NCI-H460 (cell line): ENCODE results near the gene CTSH. TPM values are rescaled to one million over a fixed set of nuclear protein-coding genes. Genes with fewer than 3 reads are reported as not detected.
A peak's percentile ranks its signal among the peaks of the same experiment; 100 is the strongest.
"Not testable (repeated sequence)": the region's sequence is repeated elsewhere in the genome, so short reads cannot be mapped to it uniquely, and the experiment has no call there.

Experiments used
- DNase-seq: peaks from one replicate; pipeline ENCODE4 v3.0.0-alpha.2; 2016; ENCODE audit warnings: low read depth; ENCODE audit errors: extremely low read depth
- total RNA-seq: library from RNA; depleted of rRNA; stranded (reverse); fragments of >200 nt; shearing (Covaris generic); gene quantifications from 2 replicates; pipeline ENCODE4 v1.2.3, GENCODE V29; 2014

The CTSH gene
- total RNA-seq, 1 experiment from 2014 or later = 2.5 TPM

DNA sequence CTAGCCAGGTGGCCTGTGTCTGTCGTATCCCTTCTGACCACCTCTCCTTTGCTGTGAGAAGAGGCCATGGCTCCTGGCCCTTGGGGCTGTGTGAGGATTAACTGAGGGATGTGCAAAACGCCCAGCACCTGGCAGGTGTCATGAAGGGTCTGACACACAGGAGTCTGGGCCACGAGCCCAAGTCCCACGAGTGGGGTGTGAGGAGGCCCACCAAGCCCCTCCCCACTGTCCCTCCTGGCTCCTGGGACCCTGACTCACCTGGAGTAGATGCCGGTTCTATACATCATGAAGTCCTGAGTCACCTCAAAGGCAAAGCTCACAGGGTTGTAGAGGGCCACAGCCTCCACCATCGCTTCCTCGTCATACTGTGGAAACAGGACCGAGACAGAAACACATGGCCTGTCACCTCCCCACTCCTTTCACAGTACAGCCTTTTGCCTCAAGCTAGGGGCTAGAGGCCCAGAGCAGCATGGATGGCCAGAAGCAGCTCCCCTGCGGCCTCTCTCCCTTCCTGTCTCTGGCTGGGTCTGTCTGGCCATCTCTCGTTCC is 19.7 kb downstream of the CTSH start:
- DNase-seq = no peak

GRCh38 chr15:78923480-78924360 is 21.1 kb downstream of the CTSH start:
- DNase-seq = no peak

DNA sequence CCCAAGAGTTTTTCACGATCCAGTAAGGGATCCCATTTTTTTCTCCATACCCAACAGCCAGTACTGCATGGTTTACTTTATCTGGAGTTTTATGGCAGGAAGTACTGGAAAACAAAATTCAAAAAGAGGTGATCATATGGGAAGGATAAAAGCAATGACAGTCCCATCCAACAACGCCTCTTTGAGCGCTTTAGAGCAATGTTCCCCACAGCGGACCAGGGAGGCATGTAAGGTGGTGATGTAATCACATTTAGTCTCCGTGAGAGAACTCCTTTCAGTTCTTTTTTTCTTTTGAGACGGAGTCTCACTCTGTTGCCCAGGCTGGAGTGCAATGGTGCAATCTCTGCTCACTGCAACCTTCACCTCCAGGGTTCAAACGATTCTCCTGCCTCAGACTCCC is 21.8 kb downstream of the CTSH start:
- no peak for DNase-seq

- DNase-seq = no peak
These were observed 22.3 kb downstream of the CTSH start for GRCh38 chr15:78922527-78922926.

DNA sequence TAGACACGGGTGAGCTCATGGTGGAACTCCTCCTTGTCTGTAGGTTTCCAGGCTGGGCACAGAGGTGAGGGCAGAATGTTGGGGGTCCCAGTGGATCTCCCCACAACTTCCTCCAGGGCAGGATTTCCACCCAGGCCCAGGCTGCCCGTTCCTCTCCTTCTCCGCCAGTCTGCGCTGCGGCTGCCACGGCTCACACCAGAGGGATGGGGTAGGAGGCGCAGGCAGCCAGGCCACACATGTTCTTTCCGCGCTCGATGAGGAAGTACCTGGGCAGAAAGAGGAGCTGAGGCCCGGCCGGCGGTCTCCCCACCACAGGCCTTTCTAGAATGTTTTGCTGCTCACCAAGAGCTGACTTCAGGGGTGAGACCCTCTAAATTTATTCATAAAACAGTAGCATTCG is 22.9 kb downstream of the CTSH start:
- DNase-seq = no peak

DNA sequence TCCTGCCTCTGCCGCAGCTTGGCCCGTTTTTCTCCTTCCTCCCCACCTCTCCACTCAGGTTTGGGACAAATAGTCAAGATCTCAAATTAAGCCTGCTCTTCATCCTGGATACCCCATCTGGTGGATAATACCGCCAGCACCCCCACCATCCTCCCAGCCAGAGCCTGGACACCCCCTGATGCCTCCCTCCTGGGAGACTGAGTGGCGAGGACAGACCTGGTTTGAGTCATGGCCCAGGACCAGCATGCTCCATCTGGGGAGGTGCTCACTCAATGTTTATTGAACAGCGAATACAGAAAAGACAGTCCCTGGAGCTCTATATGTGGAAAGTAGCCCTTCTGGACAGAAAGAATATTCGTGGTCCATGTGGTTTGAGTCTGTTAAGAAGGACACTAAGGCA is 23.3 kb downstream of the CTSH start:
- DNase-seq = no peak

GRCh38 chr15:78917888-78918287 is 27.0 kb downstream of the CTSH start:
- no peak for DNase-seq

GRCh38 chr15:78916088-78916487 is 28.8 kb downstream of the CTSH start:
- DNase-seq = no peak

GRCh38 chr15:78915341-78916087 is 29.3 kb downstream of the CTSH start:
- no peak for DNase-seq

- DNase-seq = no peak
These were observed 30.6 kb downstream of the CTSH start for GRCh38 chr15:78914027-78914764.

DNA sequence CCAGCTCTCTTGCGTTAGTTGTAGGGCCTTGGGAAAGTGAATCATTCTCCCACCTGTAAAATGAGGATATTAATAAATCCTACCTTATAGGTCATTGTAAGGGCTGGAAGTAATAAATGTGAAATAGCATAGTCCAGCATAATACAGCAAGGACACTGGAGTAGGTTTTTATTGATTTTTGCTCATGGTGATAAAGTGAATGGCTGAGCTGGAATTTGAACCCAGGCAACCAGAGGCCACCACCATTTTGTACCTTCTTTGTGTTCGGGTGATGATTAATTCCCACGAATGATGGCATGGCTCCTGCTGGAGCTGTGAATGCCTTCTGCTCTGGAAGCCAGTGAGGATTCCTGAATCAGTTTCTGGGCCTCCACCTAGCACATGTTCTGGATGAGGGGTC is 31.8 kb downstream of the CTSH start:
- no peak for DNase-seq

- no peak for DNase-seq
These were observed 32.5 kb downstream of the CTSH start for GRCh38 chr15:78912316-78912715.

GRCh38 chr15:78910271-78910670 is 34.6 kb downstream of the CTSH start:
- DNase-seq = no peak

DNA sequence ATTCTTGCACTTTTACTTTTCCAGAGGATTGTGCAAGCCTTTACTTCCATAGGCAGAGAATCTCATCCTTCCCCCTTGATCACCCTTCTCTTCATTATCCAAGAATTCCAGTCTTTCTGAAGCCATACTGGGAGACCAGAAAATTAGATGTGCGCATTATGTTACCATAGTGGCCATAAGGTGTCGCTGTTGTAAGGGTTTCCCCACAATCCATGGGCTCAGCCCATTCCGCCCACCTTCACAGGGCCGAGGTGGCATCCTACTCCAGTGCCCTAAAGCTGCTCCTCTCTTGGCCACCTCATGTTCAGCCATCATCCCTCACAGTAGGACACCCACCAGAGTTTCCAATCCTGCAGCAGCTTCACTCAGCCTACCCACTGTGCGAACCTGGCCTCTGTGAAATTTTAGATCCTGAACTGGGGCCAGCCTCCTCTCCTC is 35.0 kb downstream of the CTSH start:
- peak; percentile 24 for DNase-seq

DNA sequence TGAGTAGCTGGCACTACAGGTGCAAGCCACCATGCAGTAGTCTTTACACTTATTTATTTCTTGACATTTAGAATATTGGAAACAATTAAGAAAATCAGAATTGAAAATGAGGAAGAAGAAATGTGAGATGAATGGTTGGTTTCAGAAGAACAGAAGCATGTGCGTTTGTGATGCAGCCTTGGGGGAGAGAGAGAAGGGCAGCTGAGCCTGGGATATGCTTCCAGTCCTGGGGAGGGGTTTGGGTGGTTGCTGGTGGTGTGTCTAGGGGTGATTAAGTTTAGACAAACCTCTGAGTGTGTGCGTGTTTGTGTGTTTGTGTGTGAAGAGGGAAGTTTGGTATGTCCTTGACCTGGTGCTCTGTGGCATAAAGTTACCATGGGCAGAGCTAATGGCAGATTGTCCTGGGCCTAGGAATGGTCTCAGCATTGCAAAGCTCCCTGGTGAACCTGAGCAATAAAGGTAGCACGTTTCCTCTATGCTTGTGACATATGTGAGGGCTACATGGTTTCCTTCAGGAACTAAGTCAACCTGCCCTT is 35.6 kb downstream of the CTSH start:
- no peak for DNase-seq

DNA sequence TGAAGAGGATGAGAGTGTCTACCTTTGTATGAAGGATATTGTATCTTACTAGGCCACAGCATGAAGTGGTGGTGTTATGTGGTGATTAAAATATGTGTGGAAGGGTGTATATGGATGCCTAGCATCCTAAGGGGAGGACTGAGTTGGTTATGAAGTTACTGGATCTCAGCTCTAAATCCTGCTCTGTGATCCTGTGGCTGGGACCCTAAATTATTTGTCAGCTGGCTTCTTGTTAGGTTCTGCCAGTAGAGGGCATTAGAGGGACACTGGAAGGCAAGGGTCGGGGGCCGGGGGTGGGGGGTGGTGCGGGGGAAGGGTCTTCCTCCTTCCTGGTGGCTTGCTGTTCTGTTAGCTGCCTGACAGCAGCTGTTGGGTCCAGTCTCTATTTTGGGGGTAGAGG is 37.3 kb downstream of the CTSH start:
- peak; percentile 20 for DNase-seq

DNA sequence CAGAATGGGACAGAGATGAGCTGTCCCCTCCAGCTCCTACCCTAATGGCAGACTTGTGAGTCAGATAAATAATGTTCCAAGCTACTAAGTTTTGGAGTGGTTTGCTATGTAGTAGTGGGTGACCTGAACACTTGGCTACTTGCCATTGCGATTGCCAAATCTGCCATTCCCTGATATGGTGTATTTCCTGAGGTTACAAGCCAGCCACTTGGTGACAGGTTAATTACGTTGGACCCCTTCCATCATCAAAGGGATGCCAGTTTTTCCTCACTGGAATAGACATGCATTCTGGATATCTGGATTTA is 38.6 kb downstream of the CTSH start:
- DNase-seq = peak; percentile 13

DNA sequence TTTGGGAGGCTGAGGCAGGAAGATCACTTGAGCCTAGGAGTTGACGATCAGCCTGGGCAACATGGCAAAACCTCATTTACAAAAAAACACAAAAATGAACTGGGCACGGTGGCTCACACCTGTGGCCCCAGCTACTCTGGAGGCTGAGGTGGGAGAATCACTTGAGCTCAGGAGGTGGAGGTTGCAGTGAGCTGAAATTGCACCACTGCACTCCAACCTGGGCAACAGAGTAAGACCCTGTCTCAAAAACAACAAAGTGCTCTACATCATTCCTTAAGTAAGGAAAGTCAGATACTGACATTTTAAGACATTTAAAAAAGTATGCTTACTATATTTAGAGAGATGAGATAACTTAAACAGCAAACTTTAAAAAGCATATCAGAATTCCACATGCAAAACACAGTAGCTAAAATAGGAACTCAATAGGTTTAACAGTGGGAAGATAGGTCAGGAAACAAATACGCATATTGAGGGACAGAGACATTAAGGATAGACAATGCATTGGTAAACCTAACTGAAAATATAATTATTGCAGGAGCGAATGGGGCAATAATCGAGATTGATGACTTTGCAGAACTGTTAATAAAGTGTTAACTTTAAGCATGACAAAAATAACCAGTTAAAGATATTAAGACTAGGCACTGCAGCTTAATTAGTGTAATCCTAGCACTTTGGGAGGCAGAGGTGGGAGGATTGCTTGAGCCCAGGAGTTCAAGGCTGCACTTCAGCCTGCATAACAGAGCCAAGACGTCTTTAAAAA is 40.1 kb downstream of the CTSH start:
- no peak for DNase-seq

GRCh38 chr15:78902281-78903032 is 42.4 kb downstream of the CTSH start:
- DNase-seq = not testable (repeated sequence)
